Activated B cell treated with CpG ODN at 0.5 μM for 24 hours (primary cell): ENCODE measurements around the gene GRK6. TPM values are rescaled to one million over a fixed set of nuclear protein-coding genes. Genes with fewer than 3 reads are reported as not detected.

Experiments
- ATAC-seq: fragments of 200-7000 bp; cut with Tn5 transposase; one replicate; pipeline ENCODE4 v1.10.0; 2021; ENCODE audit warnings: low read depth, mild to moderate bottlenecking, moderate library complexity
- CTCF ChIA-PET: fragments of 350-600 bp; sonication (Branson Sonifier 250); formaldehyde crosslinking; loops from one replicate; lab custom pipeline; 2021; ENCODE audit warnings: antibody characterized with exemption; lab: Charles Lee
- POLR2A ChIA-PET: fragments of 350-600 bp; sonication (Branson Sonifier 250); formaldehyde crosslinking; loops from one replicate; lab custom pipeline; 2021; ENCODE audit warnings: antibody characterized with exemption; lab: Charles Lee
- DNase-seq: peaks from one replicate; pipeline ENCODE4 v3.0.0; 2022
- H3K27ac Mint-ChIP-seq: one replicate; pipeline ENCODE4 v1.8.0; 2020; ENCODE audit warnings: mixed read lengths
- H3K27me3 Mint-ChIP-seq: one replicate; pipeline ENCODE4 v1.8.0; 2021; ENCODE audit warnings: mixed read lengths
- H3K36me3 Mint-ChIP-seq: one replicate; pipeline ENCODE4 v1.8.0; 2021; ENCODE audit warnings: low read depth, mixed read lengths
- H3K4me1 Mint-ChIP-seq: one replicate; pipeline ENCODE4 v1.8.0; 2021; ENCODE audit warnings: mixed read lengths
- H3K4me3 Mint-ChIP-seq: one replicate; pipeline ENCODE4 v1.8.0; 2020; ENCODE audit warnings: mild to moderate bottlenecking, mixed read lengths
- H3K9me3 Mint-ChIP-seq: one replicate; pipeline ENCODE4 v1.8.0; 2020; ENCODE audit warnings: mixed read lengths
- intact Hi-C: fragments of 100-400 bp; cut with micrococcal nuclease; formaldehyde crosslinking; loops from one replicate; pipeline ENCODE4 v1.15.1; 2024
- total RNA-seq: library from RNA; stranded (reverse); gene quantifications from 2 replicates; pipeline ENCODE4 v1.2.3, GENCODE V29; 2022
- TF ChIP-seq, protein P1 (sequence below): fragments of 200-600 bp; IDR thresholded peaks from one replicate; pipeline ENCODE4 v1.8.0; 2022; ENCODE audit warnings: antibody characterized with exemption, mild to moderate bottlenecking

GRK6 gene
- total RNA-seq, 1 donor from 2014 or later, result 92.6 TPM

DNA sequence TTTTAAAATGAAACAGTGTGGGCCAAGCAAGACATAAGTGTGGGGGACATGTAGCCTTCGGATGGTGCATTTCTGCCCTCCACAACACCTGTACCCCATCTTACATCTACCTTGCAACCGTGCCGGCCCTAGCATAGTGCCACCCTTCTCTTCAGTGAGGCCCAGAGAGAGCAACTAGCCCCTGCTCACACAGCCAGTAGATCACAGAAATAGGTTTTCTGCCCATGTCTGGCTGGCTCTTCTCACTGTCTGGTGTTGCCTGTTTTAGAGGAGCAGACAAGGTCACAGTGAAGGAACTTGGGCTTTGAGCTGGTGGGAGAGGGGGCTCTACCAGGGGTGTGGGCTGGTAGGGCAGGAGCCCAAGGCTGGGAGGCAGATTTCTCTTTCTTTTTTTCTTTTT is 59.8 kb downstream of the GRK6 start:
- peaks cover 14% of the 10 kb centered on the region for H3K36me3 Mint-ChIP-seq
- ChIA-PET POLR2A (no interaction called here), CTCF (no interaction called here)
- TF ChIP-seq, protein P1, sequence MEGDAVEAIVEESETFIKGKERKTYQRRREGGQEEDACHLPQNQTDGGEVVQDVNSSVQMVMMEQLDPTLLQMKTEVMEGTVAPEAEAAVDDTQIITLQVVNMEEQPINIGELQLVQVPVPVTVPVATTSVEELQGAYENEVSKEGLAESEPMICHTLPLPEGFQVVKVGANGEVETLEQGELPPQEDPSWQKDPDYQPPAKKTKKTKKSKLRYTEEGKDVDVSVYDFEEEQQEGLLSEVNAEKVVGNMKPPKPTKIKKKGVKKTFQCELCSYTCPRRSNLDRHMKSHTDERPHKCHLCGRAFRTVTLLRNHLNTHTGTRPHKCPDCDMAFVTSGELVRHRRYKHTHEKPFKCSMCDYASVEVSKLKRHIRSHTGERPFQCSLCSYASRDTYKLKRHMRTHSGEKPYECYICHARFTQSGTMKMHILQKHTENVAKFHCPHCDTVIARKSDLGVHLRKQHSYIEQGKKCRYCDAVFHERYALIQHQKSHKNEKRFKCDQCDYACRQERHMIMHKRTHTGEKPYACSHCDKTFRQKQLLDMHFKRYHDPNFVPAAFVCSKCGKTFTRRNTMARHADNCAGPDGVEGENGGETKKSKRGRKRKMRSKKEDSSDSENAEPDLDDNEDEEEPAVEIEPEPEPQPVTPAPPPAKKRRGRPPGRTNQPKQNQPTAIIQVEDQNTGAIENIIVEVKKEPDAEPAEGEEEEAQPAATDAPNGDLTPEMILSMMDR, result no peak
- ATAC-seq (no peak), DNase-seq (no peak)
- intact Hi-C loops, result no loop called here
- no peaks in the 10 kb centered on the region for H3K9me3 Mint-ChIP-seq
- H3K27ac Mint-ChIP-seq, result no peak overlapping the region
- H3K27me3 Mint-ChIP-seq, result no peaks in the 10 kb centered on the region
- peaks cover 3% of the 10 kb centered on the region for H3K4me1 Mint-ChIP-seq
- no peak overlapping the region for H3K4me3 Mint-ChIP-seq

DNA sequence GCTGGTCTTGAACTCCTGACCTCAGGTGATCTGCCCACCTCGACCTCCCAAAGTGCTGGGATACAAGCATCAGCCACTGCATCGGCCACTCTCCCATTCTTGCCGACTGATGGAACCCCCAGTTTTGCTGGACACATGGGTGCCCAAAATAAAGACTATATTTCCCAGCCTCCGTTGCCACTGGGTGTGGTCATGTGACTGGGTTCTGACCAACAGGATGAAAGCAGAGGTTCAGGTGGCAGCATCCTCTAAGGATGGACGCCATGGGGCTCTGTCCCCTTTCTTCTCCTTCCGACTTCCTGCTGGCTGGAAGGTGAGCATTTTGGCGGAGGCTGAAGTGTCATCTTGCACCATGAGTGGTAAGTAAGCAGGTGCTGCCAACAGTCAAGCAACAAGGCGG is 60.7 kb downstream of the GRK6 start:
- POLR2A ChIA-PET, result no interaction called here
- Mint-ChIP-seq H3K9me3 (no peaks in the 10 kb centered on the region), H3K27ac (no peak overlapping the region), H3K4me1 (peaks cover 3% of the 10 kb centered on the region), H3K36me3 (peaks cover 14% of the 10 kb centered on the region), H3K4me3 (no peak overlapping the region), H3K27me3 (no peaks in the 10 kb centered on the region)
- intact Hi-C loops, result no loop called here
- DNase-seq (no peak), ATAC-seq (no peak)
- TF ChIP-seq, protein P1, result no peak
- CTCF ChIA-PET, result no interaction called here

DNA sequence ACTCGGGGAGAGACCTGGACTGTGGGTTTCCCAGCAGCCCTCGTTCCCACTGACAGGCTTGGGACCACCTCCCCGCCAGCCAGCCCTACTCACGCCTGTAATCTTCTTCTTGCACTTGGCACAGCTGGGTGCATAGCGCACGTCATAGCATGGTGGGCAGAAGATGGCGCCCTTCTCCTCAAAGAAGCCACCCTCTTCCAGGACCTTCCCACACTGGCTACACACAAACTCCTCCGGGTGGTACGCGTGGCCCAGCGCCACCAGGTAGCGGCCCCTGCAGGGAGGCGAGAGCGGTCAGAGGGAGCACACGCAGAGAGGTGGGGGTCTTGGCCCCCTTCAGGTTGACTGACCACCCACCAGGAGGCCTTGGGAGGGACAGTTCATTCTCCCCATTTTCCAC is 61.5 kb downstream of the GRK6 start:
- ATAC-seq (no peak), DNase-seq (no peak)
- Mint-ChIP-seq H3K9me3 (no peaks in the 10 kb centered on the region), H3K4me1 (peaks cover 6% of the 10 kb centered on the region), H3K27ac (no peak overlapping the region), H3K4me3 (no peak overlapping the region), H3K36me3 (peaks cover 14% of the 10 kb centered on the region), H3K27me3 (no peaks in the 10 kb centered on the region)
- TF ChIP-seq, protein P1, result no peak
- CTCF ChIA-PET, result no interaction called here
- POLR2A ChIA-PET, result no interaction called here
- intact Hi-C loops, result no loop called here

DNA sequence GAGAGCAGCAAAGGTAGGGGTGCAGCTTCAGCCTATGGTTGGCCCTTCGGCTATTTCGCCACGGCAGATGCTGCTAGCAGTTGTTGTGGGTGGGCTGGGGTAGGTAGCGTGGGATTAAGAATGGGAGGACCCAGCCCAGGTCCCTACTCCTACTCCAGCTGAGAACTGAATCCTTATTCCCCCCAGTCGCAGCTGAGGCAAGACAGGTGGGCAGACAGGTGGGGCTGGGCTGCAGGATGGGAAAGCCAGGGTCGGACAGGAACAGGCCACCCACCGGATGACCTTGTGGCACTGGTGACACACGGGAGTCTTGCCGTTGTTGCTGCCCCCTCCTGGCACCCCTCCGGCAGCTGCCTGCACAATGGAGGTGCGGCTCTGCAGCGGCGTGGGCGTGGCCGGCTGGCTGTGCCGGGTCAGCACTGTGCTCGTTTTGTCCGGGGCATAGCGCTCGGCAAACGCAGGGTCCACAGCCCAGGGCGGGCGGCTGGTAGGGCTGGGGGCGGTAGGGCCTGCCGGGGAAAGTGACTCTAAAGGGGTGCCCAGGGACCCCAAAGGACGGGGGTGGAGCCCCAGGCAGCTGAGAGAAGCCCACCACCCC is 62.7 kb downstream of the GRK6 start:
- H3K4me1 Mint-ChIP-seq, result peaks cover 19% of the 10 kb centered on the region
- no peaks in the 10 kb centered on the region for H3K9me3 Mint-ChIP-seq
- no peak for DNase-seq
- intact Hi-C loops, result no loop called here
- CTCF ChIA-PET, result interaction anchor here (0.5 kb wide), 1 partner anchor 9 kb away, joined by 3 read pairs; no protein-coding TSS in a partner anchor
- H3K27ac Mint-ChIP-seq, result no peak overlapping the region
- POLR2A ChIA-PET, result no interaction called here
- peaks cover 13% of the 10 kb centered on the region for H3K36me3 Mint-ChIP-seq
- no peak overlapping the region for H3K4me3 Mint-ChIP-seq
- no peak for ATAC-seq
- TF ChIP-seq, protein P1, result no peak
- no peaks in the 10 kb centered on the region for H3K27me3 Mint-ChIP-seq

DNA sequence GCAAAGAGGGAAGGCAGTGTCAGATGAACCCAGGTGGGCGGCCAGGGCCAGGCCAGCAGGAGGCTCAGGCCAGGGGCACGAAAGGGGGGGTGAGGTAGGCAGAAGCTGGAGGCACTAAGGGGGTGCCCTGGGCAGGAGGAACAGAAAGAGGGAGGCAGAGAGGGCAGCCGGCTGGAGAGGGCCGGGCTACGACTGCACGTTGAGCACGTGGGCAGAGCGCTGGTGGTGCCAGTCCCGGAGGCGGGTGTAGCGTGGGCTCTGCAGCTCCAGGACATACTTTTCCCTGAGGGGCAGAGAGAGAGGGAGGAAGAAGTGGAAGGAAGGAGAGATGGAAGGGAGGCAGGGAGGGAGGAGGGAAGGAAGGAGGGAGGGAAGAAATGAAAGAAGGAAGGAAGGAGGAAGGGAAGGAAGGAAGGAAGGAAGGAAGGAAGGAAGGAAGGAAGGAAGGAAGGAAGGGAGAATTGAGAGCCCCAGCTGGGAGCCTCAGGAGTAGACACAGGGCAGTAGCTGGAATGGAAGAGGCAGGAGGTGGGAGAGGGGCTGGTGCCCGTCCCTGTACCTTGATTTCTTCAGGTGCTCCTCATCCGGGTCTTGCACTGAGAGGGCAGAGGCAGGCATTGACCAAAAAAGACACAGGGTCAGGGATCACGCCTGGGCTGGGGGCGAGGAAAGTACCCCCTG is 64.0 kb downstream of the GRK6 start:
- H3K4me1 Mint-ChIP-seq, result peaks cover 30% of the 10 kb centered on the region
- H3K27me3 Mint-ChIP-seq, result no peaks in the 10 kb centered on the region
- H3K27ac Mint-ChIP-seq, result no peak overlapping the region
- peaks cover 11% of the 10 kb centered on the region for H3K36me3 Mint-ChIP-seq
- no peaks in the 10 kb centered on the region for H3K9me3 Mint-ChIP-seq
- no peak for ATAC-seq
- no peak for DNase-seq
- intact Hi-C loops, result no loop called here
- CTCF ChIA-PET, result no interaction called here
- POLR2A ChIA-PET, result interaction anchor here (0.6 kb wide), 1 partner anchor 97 kb away, joined by 4 read pairs; no protein-coding TSS in a partner anchor
- H3K4me3 Mint-ChIP-seq, result no peak overlapping the region
- TF ChIP-seq, protein P1, result no peak
